Stimulated activated CD4-positive, alpha-beta T cell treated with anti-CD3 and anti-CD28 coated beads, Interleukin-12 subunit alpha, Interleukin-12 subunit beta, amount 100 ng/mL, for 48 hours (primary cell): ENCODE measurements around the gene ZBTB47.

Source experiments
- DNase-seq, 3 donors: peaks; one replicate each; pipeline ENCODE4 v3.0.0-alpha.2; 2020; ENCODE audit warnings: low read depth in 2 of 3, low spot score in 1 of 3

The ZBTB47 gene

DNA sequence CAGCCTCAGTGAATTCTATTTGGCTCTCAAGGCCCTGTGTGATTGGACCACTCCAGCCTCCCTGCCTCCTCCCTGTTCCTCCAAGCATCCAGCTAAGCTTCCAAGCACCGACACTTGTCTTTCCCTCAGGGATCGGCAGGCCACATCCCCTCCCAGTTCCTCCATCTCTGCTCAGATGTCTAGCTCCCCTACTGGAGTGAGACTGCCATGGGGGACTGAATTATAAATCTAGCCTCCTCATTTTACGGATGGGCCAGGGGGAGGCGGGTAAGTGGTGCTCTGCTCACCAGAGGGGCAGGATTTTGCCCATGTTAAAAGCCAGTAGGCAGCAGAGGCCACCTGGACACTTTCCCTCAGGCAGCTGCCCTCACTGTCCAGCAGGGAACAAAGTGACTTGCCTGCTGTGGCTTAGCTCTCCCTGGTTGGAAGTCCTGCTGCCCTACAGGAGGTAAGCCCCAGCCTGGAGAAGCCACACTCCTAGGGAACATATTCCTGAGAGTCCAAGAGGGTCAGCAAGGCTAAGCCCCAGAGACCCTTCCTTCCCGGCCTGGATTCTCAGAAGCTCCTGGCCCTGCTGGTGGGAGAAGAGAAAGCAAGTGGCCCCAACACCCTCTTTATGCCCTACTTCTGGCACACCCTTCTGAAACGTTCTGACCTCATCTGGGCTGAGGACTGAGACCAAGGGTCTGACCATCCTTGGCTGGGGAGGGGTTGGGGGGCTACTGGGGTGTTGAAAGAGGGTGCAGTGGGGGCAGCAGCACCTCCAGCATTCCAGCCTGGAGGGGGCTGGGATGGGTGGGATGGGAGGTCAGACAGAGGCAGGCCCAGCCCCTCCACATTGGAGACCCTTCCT is 58.2 kb downstream of the ZBTB47 start:
- no peak for DNase-seq

DNA sequence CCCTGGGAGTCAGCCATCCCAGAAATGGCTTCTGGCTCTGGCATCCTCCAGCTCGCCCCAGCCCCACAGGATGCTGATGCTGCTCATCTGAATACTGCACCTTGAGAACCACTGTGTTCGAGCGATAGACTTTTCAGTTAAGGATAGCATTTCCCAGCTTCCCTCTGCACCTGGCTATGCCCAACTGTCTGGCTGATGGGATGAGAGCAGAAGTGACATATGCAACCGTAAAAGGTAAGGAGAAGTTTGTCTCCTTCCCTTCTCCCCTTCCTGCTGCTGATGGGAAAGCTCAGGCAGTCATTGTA is 58.8 kb downstream of the ZBTB47 start:
- DNase-seq = no peak

DNA sequence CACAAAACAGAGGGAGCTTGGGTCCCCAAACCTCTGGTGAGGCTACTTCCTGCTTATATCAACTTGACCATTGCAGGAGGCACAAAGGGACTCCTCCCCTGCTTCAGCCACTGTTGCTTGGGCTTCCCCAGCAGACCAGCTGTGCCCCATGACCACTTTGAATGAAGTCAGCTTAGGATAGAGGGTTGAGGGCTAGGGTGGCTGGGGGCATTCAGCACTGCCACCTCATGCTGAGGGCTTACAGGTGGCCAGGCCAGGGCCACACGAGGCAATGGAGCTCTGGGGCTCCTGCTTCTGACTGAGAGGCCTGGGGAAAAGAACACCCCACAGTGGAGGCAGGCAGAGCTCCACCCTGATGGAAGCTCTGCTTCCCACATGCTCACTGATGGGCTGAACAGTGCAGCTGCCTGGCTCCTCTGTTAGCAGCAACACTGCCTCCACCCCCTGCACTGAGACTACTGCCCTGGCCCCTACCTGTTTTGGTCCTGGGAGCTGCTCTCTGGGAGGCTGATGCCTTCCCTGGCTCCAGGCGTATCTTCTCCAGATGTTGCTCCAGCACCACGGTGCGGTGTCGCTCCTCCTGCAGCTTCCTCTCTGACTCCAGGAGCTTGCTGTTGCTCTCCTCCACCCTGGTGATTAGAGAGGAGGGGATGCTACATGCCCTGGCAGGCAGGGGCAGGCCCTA is 59.3 kb downstream of the ZBTB47 start:
- DNase-seq = no peak

- DNase-seq = no peak
These were observed 60.2 kb downstream of the ZBTB47 start for GRCh38 chr3:42713747-42714146.

- no peak for DNase-seq
These were observed 60.8 kb downstream of the ZBTB47 start for GRCh38 chr3:42714171-42714852.
